NCI-H187 (cell line): ENCODE measurements around the gene STYX.

ENCODE experiments used
- DNase-seq, 2 experiments: peaks; one replicate each; lab custom pipeline; 2025; lab: John Stamatoyannopoulos, UW

STYX gene, protein sequence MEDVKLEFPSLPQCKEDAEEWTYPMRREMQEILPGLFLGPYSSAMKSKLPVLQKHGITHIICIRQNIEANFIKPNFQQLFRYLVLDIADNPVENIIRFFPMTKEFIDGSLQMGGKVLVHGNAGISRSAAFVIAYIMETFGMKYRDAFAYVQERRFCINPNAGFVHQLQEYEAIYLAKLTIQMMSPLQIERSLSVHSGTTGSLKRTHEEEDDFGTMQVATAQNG

GRCh38 chr14:52729925-52730708, at the start of gene STYX:
STYX (plus strand) TSS chr14:52730166; CDS start chr14:52730475, 309 bp downstream.
- DNase-seq = peak; percentile 96 to 99

GRCh38 chr14:52683985-52684520, 45.9 kb upstream of the STYX start:
- no peak for DNase-seq

GRCh38 chr14:52686176-52686575, 43.8 kb upstream of the STYX start:
- DNase-seq = no peak

GRCh38 chr14:52690983-52691760, 38.8 kb upstream of the STYX start:
- DNase-seq = no peak

DNA sequence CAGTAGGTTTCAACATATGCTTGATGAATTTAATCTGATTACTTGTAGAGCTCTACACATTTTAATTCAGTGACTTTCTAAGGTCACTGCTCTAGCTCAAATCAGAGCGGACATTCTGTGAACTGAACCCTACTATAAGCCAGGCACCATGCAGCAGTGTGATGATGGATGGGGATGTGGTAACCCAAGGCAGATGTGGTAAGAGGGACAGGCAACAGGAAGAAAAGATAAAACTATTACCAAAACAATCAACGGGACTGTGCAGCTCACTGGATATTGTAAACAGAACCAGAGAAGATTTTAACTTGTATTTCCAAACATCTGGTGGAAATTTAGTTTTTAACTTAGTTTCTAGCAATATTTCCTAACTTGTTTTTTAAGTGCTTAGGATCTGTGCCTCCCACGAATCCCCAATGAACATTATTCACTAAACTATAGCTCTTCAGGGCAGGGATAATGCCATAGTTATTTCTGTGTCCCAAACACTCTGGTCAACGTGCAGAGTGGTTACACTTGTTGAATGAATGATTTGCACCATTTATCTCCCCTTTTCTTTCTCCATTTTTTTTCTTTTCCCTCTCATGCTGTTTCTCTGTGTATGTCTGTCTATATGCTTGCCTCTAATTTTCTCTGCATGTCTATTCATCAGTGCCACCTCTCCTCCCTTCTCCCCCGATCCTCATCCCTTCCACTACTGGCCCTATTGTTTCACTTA, 37.6 kb upstream of the STYX start:
- DNase-seq = no peak

DNA sequence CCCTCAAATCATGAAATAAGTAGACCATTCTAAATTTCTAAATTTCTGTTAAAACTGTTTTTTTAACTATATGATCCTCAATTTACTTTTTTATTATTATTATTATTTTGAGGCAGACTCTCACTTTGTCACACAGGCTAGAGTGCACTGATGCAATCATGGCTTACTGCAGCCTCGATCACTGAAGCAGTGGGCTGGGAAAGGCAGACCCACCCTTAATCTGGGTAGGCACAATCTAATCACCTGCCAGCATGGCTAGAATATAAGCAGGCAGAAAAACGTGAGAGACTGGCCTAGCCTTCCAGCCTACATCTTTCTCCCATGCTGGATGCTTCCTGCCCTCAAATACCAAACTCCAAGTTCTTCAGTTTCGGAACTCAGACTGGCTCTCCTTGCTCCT, 36.9 kb upstream of the STYX start:
- no peak for DNase-seq

GRCh38 chr14:52693532-52693931, 36.4 kb upstream of the STYX start:
- no peak for DNase-seq

DNA sequence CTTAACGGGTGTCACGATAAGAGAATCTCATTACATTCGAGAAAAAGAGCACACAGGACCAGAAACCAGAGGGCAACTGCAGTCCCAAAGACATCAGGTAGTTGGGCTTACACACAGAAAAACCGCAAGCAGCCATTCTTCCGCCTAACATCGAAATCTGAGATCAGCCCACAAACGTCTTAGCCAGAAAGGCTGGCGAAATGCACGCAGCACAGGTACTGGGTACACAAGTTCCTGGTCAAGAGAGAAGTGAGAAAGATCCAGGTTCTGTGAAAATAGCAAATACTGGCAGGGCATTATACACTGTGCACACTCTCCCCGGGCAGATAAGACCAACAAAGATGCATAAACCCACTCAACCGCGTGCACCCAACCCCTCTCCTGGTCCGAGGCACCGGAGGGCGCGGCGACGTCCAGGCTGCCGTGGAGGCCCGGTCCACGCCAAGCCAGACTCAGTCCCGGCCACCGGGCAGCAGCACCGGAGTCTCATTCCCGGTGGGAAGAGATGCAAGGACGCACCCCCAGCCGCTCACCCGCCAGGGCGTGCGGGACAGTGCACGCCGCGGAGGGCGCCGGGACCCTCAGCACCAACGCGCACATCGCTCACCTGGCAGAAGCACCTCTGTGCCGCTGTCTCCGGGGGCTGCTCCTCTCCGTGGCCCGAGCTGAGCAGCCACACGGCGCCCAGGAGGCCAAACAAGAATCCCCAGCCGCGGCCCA, 35.0 kb upstream of the STYX start:
- peak; percentile 5 to 49 for DNase-seq

GRCh38 chr14:52695481-52696091, 34.4 kb upstream of the STYX start, which contains the start of gene ERO1A:
ERO1A (minus strand) TSS chr14:52695558; CDS start chr14:52695481, 77 bp downstream.
- DNase-seq = peak; percentile 40 to 61

- no peak for DNase-seq
These were observed 29.2 kb upstream of the STYX start for GRCh38 chr14:52700701-52701172.

DNA sequence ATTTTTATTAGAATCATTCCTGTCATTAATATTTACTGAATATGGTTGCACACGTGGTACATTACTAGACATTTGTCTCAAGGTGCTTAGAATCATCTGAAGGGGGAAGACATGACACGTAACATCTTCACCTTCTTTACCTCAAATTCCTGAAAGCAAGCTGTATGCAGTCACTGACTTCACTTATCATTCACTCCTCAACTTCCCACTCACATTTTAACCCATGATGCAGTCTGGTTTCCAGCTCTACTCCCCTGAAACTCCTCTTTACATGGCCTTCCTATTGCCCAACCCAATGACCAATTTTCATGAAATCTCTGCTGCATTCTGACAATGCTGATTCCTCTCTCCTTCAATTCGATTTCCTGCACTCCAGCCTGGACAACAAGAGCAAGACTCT, 28.7 kb upstream of the STYX start:
- DNase-seq = no peak

GRCh38 chr14:52703225-52703624, 26.7 kb upstream of the STYX start:
- DNase-seq = no peak

- no peak for DNase-seq
These were observed 26.3 kb upstream of the STYX start for GRCh38 chr14:52703664-52704063.

GRCh38 chr14:52706286-52706685, 23.7 kb upstream of the STYX start:
- no peak for DNase-seq

GRCh38 chr14:52706724-52707706, 23.0 kb upstream of the STYX start, which contains the start of gene PSMC6:
PSMC6 (plus strand) TSS chr14:52707200; CDS start chr14:52707220, 20 bp downstream.
- DNase-seq = peak; percentile 89 to 96

DNA sequence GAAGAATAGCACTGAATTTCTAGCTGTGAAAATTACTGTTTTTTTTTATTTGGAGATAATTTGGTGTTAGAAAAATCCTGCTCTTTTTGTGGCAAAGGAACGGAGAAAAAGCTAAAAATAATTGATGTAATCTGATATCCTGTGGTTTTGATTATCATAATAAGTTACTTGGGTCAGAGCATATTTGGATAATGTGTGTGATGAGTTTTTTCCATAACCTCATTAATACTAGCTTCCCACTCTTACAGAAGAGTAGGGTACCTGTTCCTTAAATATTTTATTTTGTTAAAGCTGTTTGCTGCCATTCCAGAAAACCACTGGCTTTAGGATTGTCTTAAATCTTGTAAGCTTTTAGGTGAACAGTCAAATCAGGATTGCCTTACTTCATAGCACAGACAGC, 18.3 kb upstream of the STYX start:
- no peak for DNase-seq

- DNase-seq = no peak
These were observed 13.8 kb upstream of the STYX start for GRCh38 chr14:52716155-52716554.

DNA sequence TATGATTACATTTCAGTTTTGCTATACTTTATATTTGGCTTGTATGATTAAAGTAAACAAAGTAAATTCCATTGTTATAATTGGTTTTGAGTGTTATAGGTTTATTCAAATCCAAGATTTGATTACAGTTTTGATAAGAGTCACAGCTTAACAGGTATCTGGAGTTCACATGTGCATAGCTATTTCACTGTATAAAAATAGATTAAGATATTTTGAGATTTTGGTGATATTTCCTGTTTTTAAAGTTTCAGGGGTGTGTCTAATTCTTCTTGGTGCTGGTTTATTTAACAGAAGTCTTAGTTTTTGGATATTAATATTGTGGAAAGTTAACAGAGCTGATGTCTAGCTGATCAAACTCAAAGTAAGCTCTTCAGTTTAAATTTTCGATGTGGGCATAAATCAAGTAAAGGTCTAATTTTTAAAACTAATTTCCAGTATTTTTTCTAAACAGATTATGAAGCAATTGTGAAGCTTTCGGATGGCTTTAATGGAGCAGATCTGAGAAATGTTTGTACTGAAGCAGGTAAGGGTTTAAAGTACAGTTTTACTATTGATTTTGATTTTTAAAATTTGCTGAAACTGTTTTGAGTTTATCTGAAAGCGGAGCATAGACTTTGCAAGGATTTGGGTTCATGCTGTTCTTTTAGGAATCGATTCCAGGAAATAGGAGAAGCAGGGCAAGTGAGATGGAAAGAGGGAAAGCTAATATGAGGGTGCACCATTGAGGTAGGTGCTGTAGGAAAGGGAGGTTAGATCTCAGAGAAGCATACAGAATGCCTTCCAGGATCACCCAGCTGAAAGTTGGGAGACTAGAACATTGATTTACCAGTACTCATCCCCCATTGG, 6.2 kb upstream of the STYX start:
- DNase-seq = no peak
